ENCODE results near the gene HSPB1. TPM values are rescaled to one million over a fixed set of nuclear protein-coding genes. Genes with fewer than 3 reads are reported as not detected.
"Not testable (repeated sequence)": the region's sequence is repeated elsewhere in the genome, so short reads cannot be mapped to it uniquely, and the experiment has no call there.

The HSPB1 gene
- total RNA-seq, 4 donors from 2014 or later, result 59.0 to 139 (median 88.3) TPM

GRCh38 chr7:76333511-76334101, 31.1 kb downstream of the HSPB1 start:
- no peaks in the 10 kb centered on the region for H3K9me3 ChIP-seq
- H3K4me1 ChIP-seq, result peaks cover 0 to 19% (median 0%) of the 10 kb centered on the region in 4 donors
- no peak for TF ChIP-seq POLR2A (IDR thresholded peaks at IDR 0.05)
- TF ChIP-seq, protein P1, sequence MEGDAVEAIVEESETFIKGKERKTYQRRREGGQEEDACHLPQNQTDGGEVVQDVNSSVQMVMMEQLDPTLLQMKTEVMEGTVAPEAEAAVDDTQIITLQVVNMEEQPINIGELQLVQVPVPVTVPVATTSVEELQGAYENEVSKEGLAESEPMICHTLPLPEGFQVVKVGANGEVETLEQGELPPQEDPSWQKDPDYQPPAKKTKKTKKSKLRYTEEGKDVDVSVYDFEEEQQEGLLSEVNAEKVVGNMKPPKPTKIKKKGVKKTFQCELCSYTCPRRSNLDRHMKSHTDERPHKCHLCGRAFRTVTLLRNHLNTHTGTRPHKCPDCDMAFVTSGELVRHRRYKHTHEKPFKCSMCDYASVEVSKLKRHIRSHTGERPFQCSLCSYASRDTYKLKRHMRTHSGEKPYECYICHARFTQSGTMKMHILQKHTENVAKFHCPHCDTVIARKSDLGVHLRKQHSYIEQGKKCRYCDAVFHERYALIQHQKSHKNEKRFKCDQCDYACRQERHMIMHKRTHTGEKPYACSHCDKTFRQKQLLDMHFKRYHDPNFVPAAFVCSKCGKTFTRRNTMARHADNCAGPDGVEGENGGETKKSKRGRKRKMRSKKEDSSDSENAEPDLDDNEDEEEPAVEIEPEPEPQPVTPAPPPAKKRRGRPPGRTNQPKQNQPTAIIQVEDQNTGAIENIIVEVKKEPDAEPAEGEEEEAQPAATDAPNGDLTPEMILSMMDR (IDR thresholded peaks at IDR 0.05), result no peak
- no peaks in the 10 kb centered on the region for H3K27me3 ChIP-seq
- peak overlapping the region in 1 of 4 donors; percentile 9 for H3K27ac ChIP-seq
- H3K36me3 ChIP-seq, result peaks cover 0 to 13% (median 0%) of the 10 kb centered on the region in 3 donors
- no peak for DNase-seq
- H3K4me3 ChIP-seq, result no peak overlapping the region

DNA sequence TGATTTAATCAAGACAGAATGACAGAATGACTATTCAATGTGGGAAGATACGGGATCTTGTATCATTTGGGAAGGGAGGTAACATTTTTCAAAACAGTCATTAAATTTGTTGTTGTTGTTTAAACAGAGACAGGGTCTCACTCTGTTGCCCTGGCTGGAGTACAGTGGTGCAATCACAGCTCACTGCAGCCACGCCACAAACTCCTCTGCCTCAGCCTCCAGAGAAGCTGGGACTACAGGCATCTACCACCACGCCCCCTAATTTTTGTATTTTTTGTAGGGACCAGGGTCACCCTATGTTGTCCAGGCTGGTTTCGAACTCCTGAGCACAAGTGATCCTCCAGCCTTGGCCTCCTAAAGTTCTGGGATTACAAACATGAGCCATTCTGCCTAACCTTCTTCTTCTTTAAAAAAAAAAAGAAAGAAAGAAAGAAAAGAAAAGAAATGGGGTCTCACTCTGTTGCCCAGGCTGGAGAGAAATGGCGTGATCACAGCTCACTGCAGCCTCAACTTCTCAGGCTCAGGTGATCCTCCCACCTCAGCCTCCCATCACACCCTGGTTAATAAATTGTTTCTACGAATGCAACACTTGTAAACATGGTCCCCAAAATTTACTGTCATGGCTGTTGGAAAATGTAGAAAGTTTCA, 32.0 kb downstream of the HSPB1 start:
- TF ChIP-seq, protein P1 (IDR thresholded peaks at IDR 0.05), result no peak
- TF ChIP-seq POLR2A (IDR thresholded peaks at IDR 0.05), result no peak
- H3K27me3 ChIP-seq, result no peaks in the 10 kb centered on the region
- H3K9me3 ChIP-seq, result no peaks in the 10 kb centered on the region
- peaks cover 0 to 7% (median 0%) of the 10 kb centered on the region in 3 donors for H3K36me3 ChIP-seq
- peaks cover 0 to 19% (median 0%) of the 10 kb centered on the region in 4 donors for H3K4me1 ChIP-seq
- no peak for DNase-seq
- H3K4me3 ChIP-seq, result no peak overlapping the region
- H3K27ac ChIP-seq, result no peak overlapping the region

- DNase-seq, H3K4me3 ChIP-seq, H3K27ac ChIP-seq, H3K9me3 ChIP-seq, H3K27me3 ChIP-seq, H3K36me3 ChIP-seq: not testable (repeated sequence)
- H3K4me1 ChIP-seq, result peaks cover 0 to 19% (median 0%) of the 10 kb centered on the region in 4 donors
Observed at GRCh38 chr7:76335417-76335816, 32.9 kb downstream of the HSPB1 start.

DNA sequence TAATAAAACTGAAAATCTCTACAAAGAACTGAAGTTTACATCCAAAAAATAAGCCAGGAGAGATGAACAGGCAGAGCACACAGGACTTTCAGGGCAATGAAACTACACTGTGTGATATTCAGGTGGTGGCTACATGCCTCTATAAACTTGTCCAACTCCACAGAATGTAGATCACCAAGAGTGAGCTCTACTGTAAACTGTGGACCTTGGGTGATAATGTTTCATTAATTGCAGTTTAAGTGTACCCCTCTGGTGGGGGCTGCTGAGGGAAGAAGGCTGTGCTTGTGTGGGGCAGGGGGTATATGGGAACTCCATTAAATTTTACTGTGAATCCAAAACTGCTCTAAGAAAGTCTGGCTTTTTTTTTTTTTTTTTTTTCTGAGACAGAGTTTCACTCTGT, 33.6 kb downstream of the HSPB1 start:
- TF ChIP-seq POLR2A (IDR thresholded peaks at IDR 0.05), result no peak
- TF ChIP-seq, protein P1 (IDR thresholded peaks at IDR 0.05), result no peak
- H3K4me1 ChIP-seq, result peaks cover 0 to 19% (median 0%) of the 10 kb centered on the region in 4 donors
- no peak overlapping the region for H3K4me3 ChIP-seq
- H3K27me3 ChIP-seq, result no peaks in the 10 kb centered on the region
- H3K27ac ChIP-seq, result no peak overlapping the region
- H3K36me3 ChIP-seq, result peaks cover 0 to 4% (median 0%) of the 10 kb centered on the region in 3 donors
- DNase-seq, result no peak
- H3K9me3 ChIP-seq, result no peaks in the 10 kb centered on the region

DNA sequence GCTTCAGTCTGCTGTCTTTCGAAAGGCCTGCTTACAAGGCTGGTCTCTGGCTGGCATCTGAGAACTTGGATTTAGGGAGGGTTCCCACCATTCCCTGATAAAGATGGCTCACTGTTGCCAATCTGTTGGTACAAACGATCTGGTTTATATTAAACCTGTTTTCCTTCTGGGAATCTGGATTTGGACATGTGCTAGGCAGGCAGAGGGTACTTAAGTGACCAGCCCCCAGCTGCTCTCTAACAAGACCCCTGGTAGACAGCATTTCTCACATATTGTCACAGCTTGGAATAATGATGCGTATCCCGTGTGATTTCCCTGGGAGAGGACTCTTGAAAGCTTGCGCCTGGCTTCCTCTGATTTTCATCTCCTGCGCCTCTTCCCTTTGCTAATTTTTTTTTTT, 34.7 kb downstream of the HSPB1 start:
- TF ChIP-seq, protein P1 (IDR thresholded peaks at IDR 0.05), result no peak
- no peak for TF ChIP-seq POLR2A (IDR thresholded peaks at IDR 0.05)
- no peak for DNase-seq
- Histone ChIP-seq H3K4me3 (no peak overlapping the region), H3K27ac (no peak overlapping the region), H3K27me3 (no peaks in the 10 kb centered on the region), H3K9me3 (no peaks in the 10 kb centered on the region), H3K36me3 (peaks cover 0 to 8% (median 0%) of the 10 kb centered on the region in 3 donors), H3K4me1 (peaks cover 0 to 19% (median 0%) of the 10 kb centered on the region in 4 donors)

GRCh38 chr7:76338298-76339084, 36.0 kb downstream of the HSPB1 start:
- Histone ChIP-seq H3K36me3 (peaks cover 0 to 16% (median 0%) of the 10 kb centered on the region in 3 donors), H3K27me3 (no peaks in the 10 kb centered on the region), H3K9me3 (no peaks in the 10 kb centered on the region), H3K4me3 (no peak overlapping the region), H3K4me1 (peaks cover 0 to 11% (median 0%) of the 10 kb centered on the region in 4 donors), H3K27ac (no peak overlapping the region)
- TF ChIP-seq, protein P1 (IDR thresholded peaks at IDR 0.05), result no peak
- no peak for TF ChIP-seq POLR2A (IDR thresholded peaks at IDR 0.05)
- DNase-seq, result no peak
